ENCODE data around the gene SOCS3.

SOCS3 gene

GRCh38 chr17:78390241-78391050 is 30.6 kb upstream of the SOCS3 start:
- no peak for DNase-seq

GRCh38 chr17:78387977-78388941 is 28.4 kb upstream of the SOCS3 start:
- no peak for DNase-seq

- DNase-seq, result peak in 1 of 2 experiments; percentile 54
Observed at GRCh38 chr17:78384479-78385175, 24.8 kb upstream of the SOCS3 start.

GRCh38 chr17:78383725-78384471 is 24.0 kb upstream of the SOCS3 start:
- peak; percentile 74 to 83 for DNase-seq

GRCh38 chr17:78381601-78382232 is 21.8 kb upstream of the SOCS3 start:
- DNase-seq, result peak; percentile 51 to 63

GRCh38 chr17:78380370-78380769 is 20.5 kb upstream of the SOCS3 start:
- DNase-seq, result no peak

GRCh38 chr17:78379131-78379491 is 19.2 kb upstream of the SOCS3 start:
- DNase-seq, result peak in 1 of 2 experiments; percentile 23

GRCh38 chr17:78378225-78379130 is 18.6 kb upstream of the SOCS3 start, which contains the start of gene PGS1:
Gene PGS1, plus strand, starts transcription at chr17:78378649. Its CDS starts 17 bp downstream, at chr17:78378666.
- peak; percentile 83 to 86 for DNase-seq

GRCh38 chr17:78377858-78378224 is 18.0 kb upstream of the SOCS3 start:
- no peak for DNase-seq

- no peak for DNase-seq
Observed at GRCh38 chr17:78376161-78376560, 16.3 kb upstream of the SOCS3 start.

- DNase-seq, result no peak
Observed at GRCh38 chr17:78375401-78376151, 15.7 kb upstream of the SOCS3 start.

- DNase-seq, result no peak
Observed at GRCh38 chr17:78374631-78375274, 14.9 kb upstream of the SOCS3 start.

GRCh38 chr17:78374189-78374588 is 14.3 kb upstream of the SOCS3 start:
- no peak for DNase-seq

GRCh38 chr17:78372841-78373240 is 13.0 kb upstream of the SOCS3 start:
- DNase-seq, result no peak

GRCh38 chr17:78371056-78371455 is 11.2 kb upstream of the SOCS3 start:
- no peak for DNase-seq

GRCh38 chr17:78369791-78370381 is 10.0 kb upstream of the SOCS3 start:
- no peak for DNase-seq

- DNase-seq, result no peak
Observed at GRCh38 chr17:78368854-78369495, 9.1 kb upstream of the SOCS3 start.

- DNase-seq, result no peak
Observed at GRCh38 chr17:78368348-78368747, 8.5 kb upstream of the SOCS3 start.
